EH (cell line): Measurements from ENCODE around the gene TMEM164.

ENCODE experiments used
- DNase-seq: peaks from one replicate; pipeline ENCODE4 v3.0.0-alpha.2; 2015; ENCODE audit warnings: low read depth

TMEM164 gene

DNA sequence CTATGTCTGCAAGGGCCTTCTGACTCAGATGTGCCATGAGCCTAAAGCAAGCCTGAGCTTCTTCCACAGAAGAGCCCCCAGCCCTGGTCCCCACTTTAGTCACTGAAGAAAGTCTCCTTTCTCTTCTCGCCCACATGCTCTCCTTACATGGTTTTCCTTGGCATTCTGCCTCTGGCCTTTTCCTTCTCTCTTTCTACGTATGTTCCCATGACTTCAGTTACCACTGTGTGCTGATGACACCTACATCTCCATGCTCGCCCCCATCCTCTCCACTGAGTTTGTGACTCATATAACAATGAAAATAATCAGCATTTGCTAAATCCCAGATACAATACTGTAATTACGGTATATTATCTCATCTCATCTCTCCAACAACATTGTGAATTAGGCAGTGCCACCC, 165.7 kb downstream of the TMEM164 start:
- DNase-seq = peak; percentile 86

DNA sequence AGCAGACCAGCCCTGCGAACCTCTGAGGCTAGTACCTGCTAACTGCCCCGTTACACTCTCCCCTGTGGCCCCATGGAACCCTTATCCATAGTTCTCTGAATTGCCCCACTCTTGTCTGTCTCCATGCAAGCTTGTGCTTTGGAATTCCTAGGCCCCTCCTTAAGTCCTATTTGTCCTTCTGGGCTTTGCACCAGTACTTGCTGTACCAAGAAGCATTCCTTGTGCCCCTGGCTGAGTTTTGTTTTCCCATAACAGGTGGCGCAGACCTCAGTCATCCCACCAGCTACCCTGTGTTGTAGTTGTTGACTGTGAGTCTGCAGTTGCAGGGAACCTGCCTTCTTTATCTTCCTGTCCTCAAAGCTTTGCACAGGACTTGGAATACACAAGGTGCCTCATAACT, 167.1 kb downstream of the TMEM164 start:
- no peak for DNase-seq

GRCh38 chrX:110171442-110171841, 168.5 kb downstream of the TMEM164 start:
- DNase-seq = no peak

DNA sequence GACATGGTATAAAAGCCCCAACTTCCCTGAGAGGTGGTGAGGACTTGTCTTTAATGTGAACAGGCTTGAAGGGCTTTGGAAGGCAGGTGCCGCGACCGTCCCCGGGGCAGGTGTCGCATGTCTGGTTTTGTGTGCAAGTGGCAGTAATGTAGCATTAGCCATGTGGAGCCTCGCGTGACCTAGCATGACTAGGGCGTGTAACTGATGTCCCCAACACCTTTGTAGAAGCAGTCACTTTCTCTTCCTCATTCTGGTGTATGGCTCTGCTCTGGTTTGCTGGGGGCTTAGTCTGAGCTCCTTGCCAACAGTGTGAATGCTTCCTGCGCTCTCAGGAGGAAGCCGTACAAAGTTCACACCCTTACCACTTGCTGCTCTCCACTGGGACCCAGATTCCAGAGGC, 169.3 kb downstream of the TMEM164 start:
- DNase-seq = no peak

- DNase-seq = peak; percentile 52
These were observed 170.6 kb downstream of the TMEM164 start for GRCh38 chrX:110173192-110174175.

DNA sequence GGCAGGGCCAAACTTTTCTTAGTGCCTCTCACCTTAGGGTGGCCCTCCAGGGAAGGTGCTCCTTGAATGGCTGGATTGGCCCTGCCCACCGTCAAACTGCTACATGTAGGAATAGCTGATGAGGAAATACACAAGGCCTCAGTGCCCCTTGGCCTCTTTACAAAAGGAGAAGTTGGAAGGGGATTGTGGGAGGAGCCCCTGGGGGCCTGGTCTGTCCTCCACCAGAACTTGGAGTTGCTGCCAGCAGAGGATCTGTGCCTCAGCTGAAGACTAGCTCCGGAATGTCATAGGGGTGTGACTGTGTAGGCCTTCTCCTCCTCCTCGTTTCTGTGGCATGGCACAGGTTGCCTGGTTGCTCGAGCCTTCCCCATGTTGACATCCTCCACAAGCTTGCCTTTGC, 172.2 kb downstream of the TMEM164 start:
- no peak for DNase-seq

GRCh38 chrX:110175696-110176095, 172.8 kb downstream of the TMEM164 start:
- no peak for DNase-seq

- no peak for DNase-seq
These were observed 175.4 kb downstream of the TMEM164 start for GRCh38 chrX:110178179-110178865.

DNA sequence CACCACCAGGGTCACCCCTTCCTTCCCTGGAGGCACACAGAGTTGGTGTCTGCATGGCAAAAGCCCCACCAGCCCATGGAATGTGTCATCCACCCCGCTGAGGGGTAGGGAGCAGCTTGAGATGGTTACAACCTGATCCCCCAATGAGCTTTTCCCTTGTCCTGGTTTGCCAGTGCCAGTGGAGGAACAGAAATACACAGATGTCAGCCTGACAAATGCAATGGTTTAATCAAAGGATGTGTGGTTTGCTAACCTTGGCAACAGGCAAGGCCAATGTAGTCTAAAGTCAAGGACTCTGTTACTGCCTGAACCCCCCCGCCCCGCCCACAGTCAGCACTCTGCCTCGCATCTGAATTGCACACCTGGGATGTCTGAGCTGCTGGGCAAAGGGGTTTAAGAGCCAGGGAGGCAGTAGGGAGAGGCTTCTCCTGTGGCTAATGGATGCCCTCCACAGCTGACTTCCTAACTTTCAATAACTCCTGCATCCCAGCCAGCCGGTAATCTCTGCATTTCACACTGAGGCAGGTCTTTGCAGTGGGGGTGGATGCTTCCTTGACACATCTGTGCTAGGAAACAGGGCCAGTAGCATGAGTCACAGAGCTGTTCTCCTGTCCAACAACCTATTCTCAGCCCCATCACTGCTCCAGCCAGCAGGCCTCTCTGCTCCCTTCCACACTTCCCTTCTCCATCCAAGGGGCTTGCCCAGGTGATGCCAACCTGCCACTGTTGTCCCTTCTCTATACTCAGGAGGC, 177.4 kb downstream of the TMEM164 start:
- DNase-seq = peak; percentile 70

DNA sequence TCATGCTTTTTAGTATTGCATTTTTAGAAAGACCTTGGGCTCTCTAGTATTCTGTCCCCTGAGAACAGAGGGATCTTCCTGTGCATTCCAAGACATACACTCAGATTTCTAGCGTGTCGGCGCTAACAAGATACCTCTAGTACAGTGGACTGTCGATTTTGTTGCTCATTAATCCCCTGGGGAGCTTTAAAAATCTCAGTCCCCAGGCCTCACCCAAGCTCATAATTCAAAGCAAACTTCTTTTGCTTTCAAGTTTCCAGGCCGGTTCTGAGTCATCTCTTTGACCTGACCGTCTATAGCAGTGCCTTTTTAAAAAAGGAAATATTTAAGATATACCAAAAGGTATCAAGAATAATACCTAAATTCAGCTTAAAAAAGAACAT, 178.0 kb downstream of the TMEM164 start:
- peak; percentile 69 for DNase-seq

DNA sequence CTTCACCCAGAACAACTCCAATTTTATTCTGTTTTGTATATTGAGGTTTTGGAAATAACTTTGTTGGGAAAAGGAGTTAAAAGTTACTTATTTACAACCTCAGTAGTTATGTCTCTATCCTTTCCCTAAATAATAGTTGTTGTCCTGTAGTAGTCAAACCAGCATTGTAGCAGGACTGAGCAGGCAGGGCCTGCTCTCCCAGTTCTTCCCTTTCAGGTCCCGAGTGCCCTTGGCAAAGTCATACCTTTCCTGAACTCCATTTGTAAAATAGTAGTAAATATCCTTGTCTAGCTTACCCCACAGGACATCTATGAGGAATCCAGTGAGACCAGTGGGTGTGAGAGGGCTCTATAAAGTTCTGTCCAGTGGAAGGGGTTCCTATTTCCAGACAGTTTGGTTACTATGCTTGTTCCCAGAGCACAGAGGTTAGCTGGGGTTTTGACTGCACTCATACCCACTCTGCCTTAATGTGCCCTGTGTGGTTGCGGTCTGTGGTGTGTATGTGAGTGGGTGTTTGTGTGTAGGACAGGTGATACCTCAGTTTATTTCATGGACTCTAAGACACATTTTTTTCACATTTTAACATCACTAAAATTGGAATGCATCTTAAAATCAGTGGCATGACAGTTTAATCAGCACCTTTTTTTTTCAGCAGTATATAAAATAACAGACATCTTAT, 178.7 kb downstream of the TMEM164 start:
- no peak for DNase-seq

GRCh38 chrX:110182362-110182761, 179.4 kb downstream of the TMEM164 start:
- no peak for DNase-seq

DNA sequence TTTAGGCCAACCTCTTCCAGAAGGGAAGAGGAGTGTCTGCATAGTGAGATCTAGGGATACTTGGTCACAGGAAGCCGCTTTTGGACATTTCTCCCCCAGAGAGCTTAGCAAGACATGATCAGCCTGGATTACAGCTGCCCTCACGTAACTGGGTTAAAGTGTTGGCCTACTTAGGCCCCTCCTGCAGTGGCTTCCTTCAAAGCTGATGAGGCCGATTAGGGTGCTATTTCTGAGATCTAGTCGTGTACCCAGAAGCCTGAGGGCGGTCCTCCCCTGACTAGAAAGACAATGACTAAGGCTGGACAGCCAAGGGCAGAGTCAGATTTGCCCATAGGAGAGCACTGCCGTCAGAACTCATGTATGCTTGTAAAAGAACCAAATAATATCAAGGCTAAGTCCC, 180.0 kb downstream of the TMEM164 start:
- DNase-seq = peak; percentile 25

DNA sequence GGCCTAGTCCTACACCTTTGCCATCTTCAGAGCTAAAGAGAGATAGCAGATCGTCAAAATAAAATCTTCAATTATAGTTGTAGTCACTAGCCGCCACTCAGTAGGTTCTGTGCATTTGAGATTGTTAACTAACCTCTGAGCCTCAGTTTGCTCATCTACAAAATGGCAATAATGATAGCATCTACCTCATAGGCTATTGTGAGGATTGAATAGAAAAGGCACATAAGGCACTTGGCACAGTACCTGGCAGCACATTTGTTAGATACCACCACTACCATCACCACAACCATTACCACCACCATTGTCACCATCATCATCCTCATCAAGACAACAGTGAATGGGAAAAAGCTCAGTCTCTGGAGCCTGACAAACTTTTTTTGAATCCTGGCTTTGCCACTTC, 180.4 kb downstream of the TMEM164 start:
- DNase-seq = no peak

GRCh38 chrX:110188701-110189558, 186.0 kb downstream of the TMEM164 start:
- DNase-seq = no peak

GRCh38 chrX:110192516-110192915, 189.6 kb downstream of the TMEM164 start:
- no peak for DNase-seq

- no peak for DNase-seq
These were observed 192.1 kb downstream of the TMEM164 start for GRCh38 chrX:110194977-110195376.

DNA sequence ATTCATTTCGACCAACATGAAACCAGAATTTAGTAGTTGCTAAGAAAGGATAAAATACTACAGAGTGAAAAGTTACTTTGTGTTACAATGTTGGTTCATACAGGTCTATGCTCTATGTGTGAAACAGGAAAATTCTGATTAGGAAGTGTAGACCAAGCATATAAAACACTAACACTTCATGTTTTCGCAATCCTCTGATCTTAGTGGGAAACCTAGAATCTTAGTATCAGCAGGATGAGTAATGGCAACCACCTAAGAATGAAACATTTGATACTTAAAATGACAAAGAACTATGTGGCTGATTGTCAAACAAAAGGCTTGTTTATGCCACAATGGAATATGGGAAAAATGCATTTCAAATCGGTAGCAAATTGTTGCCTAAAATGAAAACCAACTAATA, 198.9 kb downstream of the TMEM164 start:
- peak; percentile 36 for DNase-seq

GRCh38 chrX:110204986-110205385, 202.1 kb downstream of the TMEM164 start:
- peak; percentile 86 for DNase-seq

DNA sequence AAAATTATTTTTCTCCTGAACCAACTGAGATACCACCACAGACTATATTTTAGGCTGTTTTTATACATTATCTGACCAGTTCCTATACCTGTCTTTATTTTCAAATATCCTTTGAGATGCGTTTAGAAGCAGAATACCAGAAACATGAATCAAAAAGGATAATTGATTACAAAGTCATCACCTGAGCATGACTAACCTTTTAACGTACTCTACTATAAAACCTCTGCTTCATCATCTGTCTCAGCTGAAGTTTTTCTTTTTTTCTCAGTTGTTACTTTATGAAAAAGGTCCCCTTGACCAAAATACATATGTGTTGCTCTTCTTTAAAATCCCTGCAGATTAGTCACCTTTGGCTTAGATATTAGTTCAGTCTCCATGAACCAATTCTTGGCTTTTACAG, 205.2 kb downstream of the TMEM164 start:
- DNase-seq = no peak
